Measurements from ENCODE around the gene UBE2G1.
"Not testable (repeated sequence)": the region's sequence is repeated elsewhere in the genome, so short reads cannot be mapped to it uniquely, and the experiment has no call there.

UBE2G1 gene

DNA sequence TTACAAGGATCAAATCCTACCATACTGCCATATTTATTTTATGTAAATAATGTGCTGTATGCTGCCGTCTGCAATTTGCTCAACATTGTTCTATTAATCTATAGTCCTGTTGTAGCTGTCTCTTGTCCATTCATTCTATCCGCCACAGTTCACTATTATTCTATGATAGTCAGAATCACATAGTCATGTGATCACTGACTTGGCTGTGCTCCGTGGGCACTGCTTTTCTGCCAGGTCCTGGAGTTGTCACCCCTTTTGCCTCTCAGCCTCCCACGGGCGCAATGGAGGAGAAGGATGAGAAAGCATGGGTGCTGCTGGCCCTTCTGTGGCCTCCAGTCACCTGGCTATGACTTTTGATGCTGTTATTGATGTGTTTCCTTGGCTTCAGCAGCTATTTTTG lies 65.4 kb downstream of the UBE2G1 start:
- DNase-seq (ENCODE audit: low spot score) = no peak

DNA sequence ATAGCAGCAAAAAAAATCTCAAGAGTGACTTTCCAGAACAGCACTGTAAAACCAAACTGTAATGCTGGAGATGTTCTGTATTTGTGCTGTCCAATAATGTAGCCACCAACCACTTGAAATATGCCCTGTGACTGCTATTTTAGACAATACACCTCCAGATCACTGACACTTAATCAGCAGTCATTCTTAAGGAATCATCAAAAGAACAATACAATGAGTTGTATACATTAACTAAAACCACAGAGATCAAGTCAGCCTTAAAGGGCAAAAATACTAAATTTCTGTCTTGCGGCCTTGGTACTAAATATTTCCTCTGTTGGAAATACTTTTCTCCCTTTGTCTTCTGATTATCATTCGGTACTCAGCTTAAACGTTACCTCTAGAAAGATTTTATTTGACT lies 69.1 kb downstream of the UBE2G1 start:
- DNase-seq (ENCODE audit: low spot score) = no peak

DNA sequence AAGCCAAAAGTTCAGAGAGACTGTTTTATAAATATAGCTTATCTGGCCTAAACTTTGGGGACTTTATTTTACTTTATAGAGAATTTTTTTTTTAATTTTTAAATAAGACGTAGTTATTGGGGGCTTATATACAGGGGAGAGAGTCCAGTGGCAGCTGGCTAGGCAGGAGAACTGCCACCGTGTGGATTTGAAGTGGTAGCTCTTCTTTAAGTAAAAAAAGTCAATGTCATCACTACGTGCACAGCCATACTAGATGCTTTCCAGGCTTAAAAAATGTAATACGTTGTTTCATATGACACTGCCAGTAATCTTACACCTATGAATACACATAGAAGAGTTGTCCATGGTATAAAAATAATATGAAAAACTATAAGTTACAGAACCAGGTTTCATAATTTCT lies 70.8 kb downstream of the UBE2G1 start:
- DNase-seq (ENCODE audit: low spot score) = no peak

DNA sequence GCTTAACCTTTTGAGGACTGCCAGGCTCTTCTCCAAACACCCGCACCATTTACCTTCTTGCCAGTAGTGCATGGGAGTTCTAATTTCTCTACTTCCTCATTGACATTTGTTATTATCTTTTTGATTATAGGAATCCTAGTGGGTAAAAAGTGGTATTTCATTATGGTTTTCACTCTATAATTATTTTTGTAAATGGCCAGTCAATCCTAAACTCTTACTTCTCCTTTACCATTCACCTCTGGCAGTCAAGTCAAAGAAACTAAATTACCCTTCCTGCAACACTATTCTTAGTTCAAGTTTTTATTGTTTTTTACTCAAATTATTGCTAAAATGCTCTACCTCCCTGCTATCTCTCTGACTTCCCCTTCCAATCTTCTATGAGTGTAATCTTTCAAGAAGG lies 72.9 kb downstream of the UBE2G1 start:
- no peak for DNase-seq (ENCODE audit: low spot score)

DNA sequence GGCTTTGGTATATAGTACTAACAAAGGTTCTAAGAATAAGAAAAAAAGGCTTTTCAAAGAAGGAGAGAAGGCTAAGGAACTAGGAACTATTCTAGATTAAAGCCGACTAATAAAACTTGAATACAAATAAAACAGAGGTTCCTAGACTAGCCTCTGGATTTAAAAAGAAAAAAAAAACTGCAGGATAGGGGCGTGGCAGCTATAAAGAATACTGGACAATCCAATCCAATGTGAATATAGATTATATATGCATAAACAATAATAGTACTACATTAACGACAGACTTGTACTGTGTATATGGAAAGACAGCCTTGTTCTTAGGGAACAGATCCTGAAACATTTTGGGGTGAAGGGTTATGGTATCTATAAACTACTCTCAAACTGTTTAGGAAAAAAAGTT lies 78.8 kb downstream of the UBE2G1 start:
- DNase-seq (ENCODE audit: low spot score) = no peak

DNA sequence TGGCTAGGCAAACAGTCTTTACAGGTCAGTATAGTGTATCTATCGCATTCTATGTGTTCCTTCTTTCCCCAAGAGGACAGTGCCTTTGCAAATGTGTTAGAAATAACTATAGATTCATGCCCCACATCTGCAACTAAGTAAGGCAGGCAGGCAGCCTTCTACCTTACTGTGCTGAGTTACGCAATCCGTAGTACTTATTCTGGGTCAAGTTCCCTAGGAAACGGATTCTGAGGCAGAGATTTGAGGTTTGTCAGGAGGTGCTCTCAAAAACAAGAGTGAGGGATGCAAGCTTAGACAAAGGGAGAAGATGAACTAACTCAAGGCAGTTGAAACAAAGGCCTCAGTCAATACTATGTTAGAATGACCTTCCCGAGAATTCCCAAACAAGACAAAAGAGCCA lies 90.0 kb downstream of the UBE2G1 start:
- DNase-seq (ENCODE audit: low spot score) = no peak

DNA sequence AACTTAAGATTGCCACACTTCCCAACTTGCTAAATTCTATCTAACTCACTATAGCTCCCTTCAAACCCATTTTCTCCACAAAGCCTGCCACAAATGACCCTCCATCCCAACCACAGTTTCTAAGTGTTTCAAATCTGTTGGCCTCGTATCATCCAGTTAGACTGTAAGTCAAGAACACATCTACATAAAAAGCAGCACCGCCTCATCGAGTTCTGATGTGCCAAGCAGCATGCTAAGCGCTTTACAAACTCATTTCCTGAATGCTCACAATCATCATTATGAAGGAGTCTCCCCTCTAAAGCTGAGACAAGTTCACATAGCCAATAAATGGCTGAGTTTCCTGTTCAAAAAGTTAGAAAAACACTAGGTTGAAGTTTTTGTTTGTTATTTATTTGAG lies 93.5 kb downstream of the UBE2G1 start:
- no peak for DNase-seq (ENCODE audit: low spot score)

DNA sequence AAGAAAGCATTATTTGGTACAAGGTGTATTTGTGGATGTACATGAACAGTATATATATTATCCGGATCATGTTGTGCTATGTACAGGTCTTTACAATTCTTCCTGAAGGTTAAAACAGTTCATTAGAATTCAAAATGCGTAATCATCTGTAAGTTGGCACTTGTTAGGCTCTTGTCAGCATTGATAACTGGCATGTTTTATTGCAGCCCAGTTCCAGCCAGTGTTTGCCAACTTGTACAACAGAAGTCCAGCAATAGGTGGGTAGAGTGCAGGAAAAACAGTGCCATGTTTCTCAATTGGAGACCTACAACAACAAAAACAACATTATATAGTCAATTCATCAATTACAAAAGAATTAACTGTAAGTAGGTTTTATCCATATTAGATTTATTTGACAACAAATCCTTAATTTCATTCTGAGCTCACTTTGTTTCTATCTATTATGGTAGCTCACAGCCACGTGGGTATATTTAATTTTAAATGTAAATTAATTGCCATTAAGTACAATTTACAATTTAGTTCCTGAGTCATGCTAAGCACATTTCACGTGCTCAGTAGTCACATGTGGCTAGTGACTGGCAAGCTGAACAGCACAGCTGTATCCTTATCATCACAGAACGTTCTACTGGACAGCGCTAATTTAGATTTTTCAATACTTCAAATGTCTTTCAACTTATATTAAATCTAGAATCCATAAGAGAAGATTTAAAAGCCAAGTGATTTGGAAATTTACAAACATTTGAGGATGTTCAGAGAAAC lies 94.1 kb downstream of the UBE2G1 start:
- DNase-seq (ENCODE audit: low spot score) = no peak

DNA sequence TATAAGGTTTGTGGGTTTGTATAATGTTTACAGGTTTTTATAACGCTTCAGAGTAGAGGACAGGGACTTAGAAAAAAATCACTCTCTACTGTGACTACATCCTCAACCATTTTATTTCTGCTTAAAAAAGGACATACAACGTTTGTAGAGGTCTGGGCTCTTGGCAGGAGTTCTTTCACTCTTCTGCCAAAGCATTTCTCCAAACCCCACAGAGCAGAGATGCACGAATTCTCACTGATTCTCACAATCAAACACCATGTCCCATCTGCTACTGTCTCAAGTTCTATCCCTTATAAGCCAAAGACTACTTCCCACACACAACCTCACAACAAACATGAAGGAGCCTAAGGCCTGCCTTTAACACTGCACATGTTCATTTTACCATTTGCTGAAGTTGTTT lies 95.7 kb downstream of the UBE2G1 start:
- DNase-seq (ENCODE audit: low spot score) = no peak

DNA sequence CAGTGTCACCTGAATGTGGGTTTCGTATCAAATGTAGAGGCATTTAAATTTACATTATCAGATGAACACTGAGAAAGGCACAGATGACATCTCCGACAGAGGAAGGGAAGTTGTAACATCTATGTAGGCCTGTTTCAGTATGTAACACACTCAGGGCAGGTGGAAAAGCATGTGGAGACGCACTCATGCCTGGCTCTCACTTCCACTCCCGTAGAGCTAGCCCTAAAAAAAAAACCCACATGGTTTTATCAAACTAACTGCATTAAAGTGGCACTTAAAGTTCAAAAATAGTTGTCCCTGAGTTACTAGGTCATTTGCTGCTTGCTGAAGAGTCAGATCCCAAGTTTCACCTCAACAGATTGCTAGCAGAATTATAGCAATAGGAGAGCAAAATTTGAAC lies 96.6 kb downstream of the UBE2G1 start:
- no peak for DNase-seq (ENCODE audit: low spot score)

DNA sequence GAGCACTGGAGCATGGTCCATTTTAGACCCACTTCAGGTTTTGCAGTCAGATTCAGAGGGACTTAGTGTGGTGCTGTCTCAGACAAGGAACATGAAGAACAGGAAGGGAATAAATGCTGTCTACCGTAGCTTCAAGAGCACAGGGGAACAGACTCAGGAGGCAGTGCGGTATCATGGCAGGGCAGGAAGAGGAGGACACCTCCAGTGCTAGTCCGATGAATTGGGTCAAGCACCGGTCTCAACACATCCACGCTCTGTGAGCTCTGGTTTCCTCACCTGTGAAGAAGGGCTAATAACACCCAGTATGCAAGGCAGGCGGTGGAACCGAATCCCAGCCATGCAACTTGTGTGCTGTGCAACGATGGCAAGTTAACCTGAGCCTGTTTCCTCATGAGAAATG lies 99.1 kb downstream of the UBE2G1 start:
- no peak for DNase-seq (ENCODE audit: low spot score)

DNA sequence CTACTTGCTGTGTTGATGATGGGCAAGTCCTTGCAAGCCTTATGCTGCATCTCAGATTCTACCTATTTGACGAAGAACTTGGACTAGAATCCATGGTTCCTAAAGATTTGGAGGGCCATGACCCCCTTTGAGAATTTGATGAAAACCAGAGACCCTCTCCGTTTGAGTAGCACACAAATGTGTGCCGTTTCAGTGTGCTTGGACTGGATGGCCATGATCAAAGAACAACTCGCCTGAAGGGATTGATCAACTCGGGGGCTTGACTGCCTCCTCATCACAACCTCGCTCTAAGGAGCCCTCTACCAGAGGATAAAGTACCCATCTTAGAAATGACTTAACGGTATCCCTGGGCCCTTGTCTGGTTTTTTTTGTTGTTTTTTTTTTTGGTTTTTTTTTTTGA lies 99.9 kb downstream of the UBE2G1 start:
- no peak for DNase-seq (ENCODE audit: low spot score)

DNA sequence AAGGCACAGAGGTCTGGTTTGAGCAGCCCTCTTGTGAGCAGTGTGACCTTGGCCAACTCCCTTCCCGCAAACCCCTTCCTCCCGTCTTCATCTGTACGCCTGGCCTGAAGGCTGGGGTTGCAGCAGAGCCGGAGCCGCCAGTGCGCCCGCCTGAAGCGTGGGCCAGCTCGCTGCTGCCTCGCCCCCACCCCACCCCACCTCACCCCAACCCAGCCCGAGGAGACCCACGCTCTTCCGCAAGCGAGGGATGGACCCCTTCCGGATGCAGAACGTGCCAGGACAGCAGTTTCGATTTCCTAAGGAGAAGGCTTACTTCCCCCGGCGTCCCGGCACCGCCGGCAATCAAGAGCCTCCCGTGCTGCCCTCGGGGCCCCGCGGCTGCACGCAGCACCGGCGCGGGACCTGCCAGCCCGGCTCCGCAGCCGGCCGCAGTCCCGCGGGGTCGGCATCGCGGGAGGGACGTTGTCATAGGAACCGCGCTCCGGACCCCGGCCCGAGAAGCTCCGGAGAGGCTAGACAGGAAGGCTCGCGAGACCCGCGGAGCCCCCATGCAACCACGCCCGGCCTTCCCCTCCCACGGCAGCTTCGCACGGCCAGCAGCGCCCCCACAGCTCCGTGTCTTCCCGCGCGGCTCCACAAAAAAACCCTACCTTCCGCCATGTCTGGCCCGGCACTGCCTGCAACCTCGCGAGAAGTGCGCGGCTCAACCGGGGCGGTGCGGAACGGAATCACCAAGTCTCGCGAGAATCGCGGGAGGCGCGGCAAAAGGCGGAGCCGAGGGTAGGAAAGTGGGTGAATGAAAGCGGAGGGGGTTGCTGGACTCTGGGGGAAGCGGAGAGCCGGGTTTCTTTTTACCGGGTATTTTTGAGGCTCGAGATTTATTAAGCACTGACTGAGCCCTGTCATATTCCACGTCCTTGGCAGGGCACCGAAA lies 102.9 kb downstream of the UBE2G1 start, which contains the start of gene ANKFY1:
ANKFY1 (minus strand) TSS at position 698 of the 934 bp plus-strand sequence; CDS start at position 660, 38 bp downstream.
- peak; percentile 93 for DNase-seq (ENCODE audit: low spot score)

DNA sequence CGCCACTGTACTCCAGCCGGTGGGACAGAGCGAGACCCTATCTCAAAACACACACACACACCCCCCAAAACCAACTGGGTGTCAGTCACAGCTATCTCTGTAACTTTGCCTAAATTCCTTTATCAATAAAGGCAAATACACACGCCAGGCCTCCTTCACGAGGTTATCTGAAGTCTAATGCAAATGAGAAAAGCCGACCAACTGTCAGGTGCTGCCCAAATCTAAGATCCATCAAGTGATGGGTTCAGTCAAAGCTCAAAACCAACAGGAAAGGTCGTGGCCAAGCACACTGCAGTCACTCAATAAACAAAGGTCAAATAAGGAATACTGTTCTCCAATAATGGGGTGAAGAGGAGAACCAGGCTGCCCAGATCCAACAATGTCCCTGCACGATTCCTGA lies 103.8 kb downstream of the UBE2G1 start:
- no peak for DNase-seq (ENCODE audit: low spot score)

DNA sequence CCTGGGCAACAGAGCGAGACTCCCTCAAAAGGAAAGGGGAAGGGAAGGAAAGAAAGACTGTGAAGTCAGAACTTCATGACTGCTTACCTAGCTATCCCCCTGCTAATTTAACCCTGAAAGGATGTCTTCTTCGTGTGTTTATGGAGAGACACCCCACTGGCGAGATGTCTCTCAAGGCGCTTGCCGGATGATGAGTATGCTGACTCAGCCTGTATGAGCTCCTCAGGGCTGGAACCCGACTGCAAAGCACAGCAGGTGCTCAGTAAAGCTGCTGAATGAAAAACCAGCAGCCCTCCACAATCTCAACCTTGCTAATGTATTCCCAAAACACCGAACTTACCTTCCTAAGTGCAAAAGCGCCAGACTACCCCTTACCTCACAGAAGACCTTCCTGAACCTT lies 105.0 kb downstream of the UBE2G1 start:
- no peak for DNase-seq (ENCODE audit: low spot score)

DNA sequence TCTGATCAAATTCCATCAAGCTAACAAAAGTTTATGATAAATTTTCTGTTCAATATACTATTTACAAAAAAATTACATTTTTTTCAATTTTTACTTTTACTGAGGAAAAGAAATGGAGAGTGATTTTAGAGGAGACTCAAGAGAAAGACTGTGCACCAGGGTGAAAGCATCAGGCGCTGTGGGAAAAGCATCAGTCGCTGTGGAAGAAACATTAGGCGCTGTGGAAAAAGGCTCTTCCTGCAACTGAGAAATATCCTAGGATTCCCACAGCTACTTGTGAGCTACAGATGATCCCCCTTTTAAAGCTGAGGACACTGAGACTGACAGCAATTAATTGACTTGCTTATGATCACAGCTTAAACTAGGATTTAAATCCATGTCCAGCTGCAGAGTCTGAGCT lies 107.6 kb downstream of the UBE2G1 start:
- DNase-seq (ENCODE audit: low spot score) = no peak

DNA sequence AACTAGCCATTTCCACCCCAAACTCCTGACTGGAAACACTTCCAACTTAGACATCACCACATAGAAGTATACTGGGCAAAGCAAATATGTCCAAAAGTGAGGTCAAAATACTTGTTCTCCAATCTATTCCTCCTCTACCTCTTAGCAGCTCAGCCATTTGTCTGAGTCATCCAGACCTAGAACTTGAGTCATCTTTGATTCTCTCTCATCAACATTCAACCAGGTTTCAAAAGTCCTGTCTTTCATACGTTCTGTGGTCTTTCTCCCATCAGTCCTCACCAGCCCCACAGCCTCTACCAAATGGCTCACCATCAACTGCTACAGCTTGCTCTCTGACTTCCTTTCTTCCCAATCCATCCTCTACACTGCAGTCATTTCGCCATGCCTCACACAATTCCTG lies 109.5 kb downstream of the UBE2G1 start:
- DNase-seq (ENCODE audit: low spot score) = peak; percentile 40

DNA sequence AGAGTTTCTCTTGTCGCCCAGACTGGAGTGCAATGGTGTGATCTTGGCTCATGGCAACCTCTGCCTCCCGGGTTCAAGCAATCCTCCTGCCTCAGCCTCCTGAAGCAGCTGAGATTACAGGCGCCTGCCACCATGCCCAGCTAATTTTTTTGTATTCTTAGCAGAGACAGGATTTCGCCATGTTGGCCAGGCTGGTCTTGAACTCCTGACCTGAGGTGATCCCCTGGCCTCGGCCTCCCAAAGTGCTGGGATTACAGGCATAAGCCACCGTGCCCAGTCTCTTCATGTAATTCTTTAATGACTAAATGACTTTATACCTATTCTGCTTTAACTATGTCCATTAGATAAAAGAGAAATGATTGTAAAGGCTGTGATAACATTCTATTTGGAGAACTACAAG lies 111.2 kb downstream of the UBE2G1 start:
- DNase-seq (ENCODE audit: low spot score) = not testable (repeated sequence)

DNA sequence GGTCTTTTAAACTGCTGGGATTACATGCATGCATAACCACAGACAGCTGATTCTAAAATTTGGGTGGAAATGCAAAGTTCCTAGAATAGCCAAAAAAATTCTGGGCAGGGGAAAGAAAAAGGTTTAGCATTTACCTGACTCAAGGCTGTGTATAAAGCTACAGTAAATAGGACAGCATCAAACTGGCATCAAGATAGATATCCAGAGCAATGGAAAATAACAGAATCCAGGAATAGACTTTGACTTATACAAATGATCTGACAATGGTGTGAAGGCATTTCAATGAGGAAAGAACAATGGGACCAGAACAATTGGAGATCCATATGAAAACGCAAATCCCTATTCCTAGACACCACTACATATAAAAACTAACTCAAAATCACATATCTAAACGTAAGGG lies 115.6 kb downstream of the UBE2G1 start:
- no peak for DNase-seq (ENCODE audit: low spot score)

DNA sequence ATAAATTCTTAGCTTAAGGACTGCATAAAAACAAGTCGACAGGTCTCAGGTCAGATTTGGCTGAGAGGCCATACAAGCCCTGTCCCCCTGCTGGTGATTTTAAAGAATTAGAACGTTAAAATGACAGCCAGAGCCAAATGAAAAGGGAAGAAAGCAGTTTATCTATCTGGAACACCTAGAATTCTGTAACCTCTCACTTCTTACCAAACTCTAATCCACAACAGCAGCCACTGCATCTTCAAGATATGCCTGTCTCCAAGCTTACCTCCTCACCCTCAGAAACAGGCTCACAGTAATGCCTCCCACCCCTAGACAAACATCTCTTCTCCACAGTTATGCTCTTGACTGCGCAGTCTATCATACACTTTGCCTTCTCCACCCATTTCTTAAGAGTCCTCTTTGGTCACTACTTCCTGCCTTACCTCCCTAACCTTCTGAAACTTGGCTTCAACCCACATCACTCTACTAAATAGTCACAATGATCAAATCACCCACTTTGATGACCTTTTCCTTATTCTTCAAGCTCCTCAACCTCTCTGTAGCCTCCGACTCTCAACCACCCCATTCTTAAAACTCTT lies 116.9 kb downstream of the UBE2G1 start:
- DNase-seq (ENCODE audit: low spot score) = peak; percentile 26

DNA sequence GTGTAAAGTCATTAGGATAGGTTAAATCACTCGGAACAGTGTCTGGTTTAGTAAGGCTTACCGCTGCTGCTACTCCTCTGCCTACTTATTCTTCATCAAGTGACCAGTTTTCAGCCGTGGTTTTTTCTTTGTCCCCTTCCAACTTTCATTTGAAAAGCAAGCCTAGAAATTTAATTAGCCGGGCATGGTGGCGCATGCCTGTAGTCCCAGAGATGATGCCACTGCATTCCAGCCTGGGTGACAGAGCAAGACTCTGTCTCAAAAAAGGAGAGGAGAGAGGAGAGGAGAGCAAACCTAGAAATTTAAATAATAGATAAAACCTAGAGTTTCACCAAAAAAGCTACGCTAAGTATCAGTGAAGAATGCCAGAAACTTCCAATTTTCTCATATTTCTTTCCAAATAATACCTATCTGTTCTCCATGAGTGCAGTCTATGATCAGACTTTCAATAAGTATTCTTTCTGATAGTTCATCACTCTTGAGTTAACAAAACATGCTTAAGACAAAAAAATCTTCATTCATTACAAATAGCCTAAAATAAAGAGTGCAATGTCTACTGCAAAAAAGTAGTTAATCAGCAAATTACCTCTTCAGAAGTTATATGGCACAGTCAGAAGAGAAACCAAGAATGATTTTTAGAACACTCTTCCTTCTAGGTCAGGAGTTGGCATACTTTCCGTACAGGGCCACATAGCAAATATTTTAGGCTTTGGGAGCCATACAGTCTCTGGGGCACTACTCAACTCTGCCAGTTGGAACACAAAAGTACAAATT lies 117.8 kb downstream of the UBE2G1 start:
- peak; percentile 14 for DNase-seq (ENCODE audit: low spot score)

DNA sequence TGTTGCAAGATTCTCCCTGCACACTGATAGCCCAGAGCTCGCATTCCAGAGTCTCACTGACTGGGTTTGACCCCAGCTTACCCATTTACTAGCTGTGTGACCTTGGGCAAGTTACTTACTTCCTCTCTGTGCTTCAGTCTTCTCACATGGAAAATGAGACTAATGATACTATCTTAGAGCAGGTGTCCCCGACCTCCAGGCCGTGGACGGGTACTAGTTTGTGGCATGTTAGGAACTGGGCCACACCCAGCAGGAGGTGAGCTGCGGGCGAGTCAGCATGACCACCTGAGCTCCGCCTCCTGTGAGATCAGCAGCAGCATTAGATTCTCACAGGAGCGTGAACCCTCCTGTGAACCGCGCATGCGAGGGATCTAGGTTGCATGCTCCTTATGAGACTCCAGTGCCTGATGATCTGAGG lies 118.5 kb downstream of the UBE2G1 start:
- peak; percentile 86 for DNase-seq (ENCODE audit: low spot score)

Data from kidney tubule cell (primary cell).